ENCODE results near the gene RNU2-63P.
"Not testable (repeated sequence)": the region's sequence is repeated elsewhere in the genome, so short reads cannot be mapped to it uniquely, and the experiment has no call there.

- not testable (repeated sequence) for TF ChIP-seq POLR2A, CTCF (IDR thresholded peaks at IDR 0.05)
Observed at GRCh38 chr2:88000474-88000873, 15.9 kb downstream of the RNU2-63P start.
